Measurements from ENCODE around the gene HOXA4. TPM values are rescaled to one million over a fixed set of nuclear protein-coding genes. Genes with fewer than 3 reads are reported as not detected.
A peak's percentile ranks its signal among the peaks of the same experiment; 100 is the strongest.

Gene HOXA4
- polyA plus RNA-seq, 1 donor (not counting 4 experiments of a cell fraction or from before 2014, with no cell fraction given), result 1.5 TPM

GRCh38 chr7:27137640-27138315 lies 7.2 kb upstream of the HOXA4 start:
- Histone ChIP-seq H3K27ac (ENCODE audit: control insufficient read depth, insufficient read depth, low read length) (peak overlapping the region; percentile 92), H3K36me3 (ENCODE audit: control insufficient read depth in 2 of 2, extremely low read depth in 1 of 2, insufficient read depth in 2 of 2, low read length in 2 of 2) (peaks cover 0 to 4% of the 10 kb centered on the region in 2 experiments), H3K4me3 (ENCODE audit: control insufficient read depth in 2 of 3, extremely low read depth in 1 of 3, insufficient read depth in 2 of 3, low read depth in 1 of 3, low read length in 3 of 3) (no peak overlapping the region), H3K27me3 (ENCODE audit: control insufficient read depth, extremely low read depth, insufficient read depth, low read length) (no peaks in the 10 kb centered on the region), H3K9me1 (ENCODE audit: control insufficient read depth, extremely low read depth, insufficient read depth, low read length) (no peaks in the 10 kb centered on the region), H3K4me1 (ENCODE audit: control insufficient read depth, extremely low read depth, insufficient read depth, low read length) (peaks cover 53% of the 10 kb centered on the region), H4K20me1 (ENCODE audit: control insufficient read depth, extremely low read depth, insufficient read depth, low read length) (no peaks in the 10 kb centered on the region), H3K4me2 (ENCODE audit: control insufficient read depth, extremely low read depth, insufficient read depth, low read depth, low read length) (peak overlapping the region; percentile 92), H3K9me3 (ENCODE audit: control insufficient read depth, low read depth, low read length) (no peaks in the 10 kb centered on the region), H2AFZ (ENCODE audit: control insufficient read depth, low read length) (no peak overlapping the region), H3K9ac (ENCODE audit: control insufficient read depth, extremely low read depth, insufficient read depth, low read length) (peak overlapping the region; percentile 31), H3K79me2 (ENCODE audit: control insufficient read depth, insufficient read depth, low read length) (peaks cover 39% of the 10 kb centered on the region)
- dilution Hi-C loops (cut with MboI; ENCODE audit: extremely low pct_ligation_motif_present, low sequenced_read_pairs), result no loop called here
- no peak for TF ChIP-seq EZH2 (IDR thresholded peaks at IDR 0.05; ENCODE audit: low read length)
- no peak for TF ChIP-seq CTCF (optimal IDR thresholded peaks at IDR 0.05 in 1 of 3, IDR thresholded peaks at IDR 0.05 in 1 of 3, conservative IDR thresholded peaks at IDR 0.05 in 1 of 3; ENCODE audit: extremely low read depth in 1 of 3, insufficient read depth in 2 of 3, low read length in 3 of 3)
- FAIRE-seq (no peak), DNase-seq (ENCODE audit: low read depth, low spot score) (no peak)

GRCh38 chr7:27134392-27134791 lies 3.8 kb upstream of the HOXA4 start:
- TF ChIP-seq EZH2 (IDR thresholded peaks at IDR 0.05; ENCODE audit: low read length) (no peak), CTCF (optimal IDR thresholded peaks at IDR 0.05 in 1 of 3, IDR thresholded peaks at IDR 0.05 in 1 of 3, conservative IDR thresholded peaks at IDR 0.05 in 1 of 3; ENCODE audit: extremely low read depth in 1 of 3, insufficient read depth in 2 of 3, low read length in 3 of 3) (no peak)
- no peak overlapping the region for H2AFZ ChIP-seq (ENCODE audit: control insufficient read depth, low read length)
- H3K9me3 ChIP-seq (ENCODE audit: control insufficient read depth, low read depth, low read length), result no peaks in the 10 kb centered on the region
- H3K36me3 ChIP-seq (ENCODE audit: control insufficient read depth in 2 of 2, extremely low read depth in 1 of 2, insufficient read depth in 2 of 2, low read length in 2 of 2), result peaks cover 0 to 1% of the 10 kb centered on the region in 2 experiments
- no peaks in the 10 kb centered on the region for H3K9me1 ChIP-seq (ENCODE audit: control insufficient read depth, extremely low read depth, insufficient read depth, low read length)
- FAIRE-seq, result peak; percentile 81
- dilution Hi-C loops (cut with MboI; ENCODE audit: extremely low pct_ligation_motif_present, low sequenced_read_pairs), result no loop called here
- peaks cover 15% of the 10 kb centered on the region for H3K79me2 ChIP-seq (ENCODE audit: control insufficient read depth, insufficient read depth, low read length)
- no peaks in the 10 kb centered on the region for H3K27me3 ChIP-seq (ENCODE audit: control insufficient read depth, extremely low read depth, insufficient read depth, low read length)
- no peaks in the 10 kb centered on the region for H4K20me1 ChIP-seq (ENCODE audit: control insufficient read depth, extremely low read depth, insufficient read depth, low read length)
- H3K9ac ChIP-seq (ENCODE audit: control insufficient read depth, extremely low read depth, insufficient read depth, low read length), result peak overlapping the region; percentile 45
- H3K27ac ChIP-seq (ENCODE audit: control insufficient read depth, insufficient read depth, low read length), result peak overlapping the region; percentile 73
- H3K4me2 ChIP-seq (ENCODE audit: control insufficient read depth, extremely low read depth, insufficient read depth, low read depth, low read length), result peak overlapping the region; percentile 47
- no peak overlapping the region for H3K4me3 ChIP-seq (ENCODE audit: control insufficient read depth in 2 of 3, extremely low read depth in 1 of 3, insufficient read depth in 2 of 3, low read depth in 1 of 3, low read length in 3 of 3)
- no peak for DNase-seq (ENCODE audit: low read depth, low spot score)
- peaks cover 44% of the 10 kb centered on the region for H3K4me1 ChIP-seq (ENCODE audit: control insufficient read depth, extremely low read depth, insufficient read depth, low read length)
